H1 (cell line): ENCODE measurements around the gene SSTR4. TPM values are rescaled to one million over a fixed set of nuclear protein-coding genes. Genes with fewer than 3 reads are reported as not detected.

Experiments
- CTCF ChIA-PET: fragments of 300-600 bp; sonication (Branson Sonifier 250); formaldehyde crosslinking; loops from one replicate; lab custom pipeline; 2021; ENCODE audit not compliant: partially characterized antibody; lab: Charles Lee
- POLR2A ChIA-PET: fragments of 300-600 bp; sonication (Branson Sonifier 250); formaldehyde crosslinking; loops from one replicate; lab custom pipeline; 2021; ENCODE audit warnings: inconsistent platforms; ENCODE audit not compliant: partially characterized antibody; lab: Charles Lee
- DNase-seq, 2 experiments: peaks; one replicate each; pipeline versions ENCODE4 v3.0.0 to v3.0.0-alpha.2; 2010 to 2022; ENCODE audit warnings: low spot score in 2 of 2, low read depth in 1 of 2, mixed read lengths in 1 of 2
- FAIRE-seq: peaks from 2 replicates; lab custom pipeline; 2011; peaks lifted over from hg19 to GRCh38; lab: Jason Lieb, UNC
- H2AFZ ChIP-seq: 2 replicates; pipeline ENCODE4 v1.8.1; 2012; ENCODE audit warnings: low read length, inconsistent platforms
- H2AK5ac ChIP-seq: 2 replicates; pipeline ENCODE4 v1.6.1; 2013; ENCODE audit warnings: low read depth, low read length
- H2BK120ac ChIP-seq: replicated peaks from 2 replicates; pipeline ENCODE3; 2013; ENCODE audit warnings: low read depth, low read length, inconsistent platforms
- H2BK12ac ChIP-seq: 2 replicates; pipeline ENCODE4 v1.6.1; 2013; ENCODE audit warnings: low read depth, low read length
- H2BK15ac ChIP-seq: 2 replicates; pipeline ENCODE4 v1.6.1; 2013; ENCODE audit warnings: low read length
- H2BK20ac ChIP-seq: 2 replicates; pipeline ENCODE4 v1.6.1; 2013; ENCODE audit warnings: low read length
- H2BK5ac ChIP-seq: 2 replicates; pipeline ENCODE4 v1.6.1; 2013; ENCODE audit warnings: low read depth, low read length
- H3K14ac ChIP-seq: 2 replicates; pipeline ENCODE4 v1.6.1; 2013; ENCODE audit warnings: inconsistent platforms; ENCODE audit not compliant: insufficient read length
- H3K18ac ChIP-seq: 2 replicates; pipeline ENCODE4 v1.6.1; 2013; ENCODE audit warnings: low read length; ENCODE audit errors: extremely low read depth
- H3K23ac ChIP-seq: 2 replicates; pipeline ENCODE4 v1.6.1; 2013; ENCODE audit warnings: inconsistent platforms; ENCODE audit not compliant: insufficient read length
- H3K23me2 ChIP-seq: 2 replicates; pipeline ENCODE4 v1.6.1; 2013; ENCODE audit warnings: low read depth, low read length
- H3K27ac ChIP-seq: 2 replicates; pipeline ENCODE4 v1.6.1; 2011; ENCODE audit warnings: low read depth, low read length, inconsistent platforms
- H3K27me3 ChIP-seq, 4 experiments: replicated peaks in 1 of 4; 1 replicate in 1 of 4; 2 replicates in 3 of 4; pipeline versions ENCODE4 v1.6.1 to v1.8.1; 2011 to 2013; ENCODE audit warnings: low read length in 3 of 4, mild to moderate bottlenecking in 3 of 4, inconsistent platforms in 2 of 4, mixed read lengths in 2 of 4, moderate library complexity in 1 of 4; ENCODE audit not compliant: control insufficient read depth in 3 of 4, insufficient read depth in 3 of 4; ENCODE audit errors: extremely low read depth in 1 of 4
- H3K36me3 ChIP-seq, 4 experiments: 2 replicates each; pipeline versions ENCODE4 v1.6.1 to v1.8.1; 2011 to 2013; ENCODE audit warnings: mild to moderate bottlenecking in 4 of 4, low read length in 3 of 4, moderate library complexity in 2 of 4, control low read depth in 1 of 4, inconsistent platforms in 1 of 4; ENCODE audit not compliant: insufficient read depth in 4 of 4, control insufficient read depth in 2 of 4
- H3K4ac ChIP-seq: replicated peaks from 2 replicates; pipeline ENCODE3; 2013; ENCODE audit warnings: low read length, low read depth, mixed read lengths, inconsistent platforms; ENCODE audit not compliant: insufficient read length
- H3K4me1 ChIP-seq, 4 experiments: replicated peaks in 1 of 4; 1 replicate in 1 of 4; 2 replicates in 3 of 4; pipeline versions ENCODE4 v1.6.1 to v1.8.1; 2011 to 2013; ENCODE audit warnings: low read length in 3 of 4, inconsistent platforms in 2 of 4, mixed read lengths in 1 of 4; ENCODE audit not compliant: insufficient read depth in 4 of 4, control insufficient read depth in 3 of 4
- H3K4me2 ChIP-seq, 2 experiments: 2 replicates each; pipeline versions ENCODE4 v1.6.1 to v1.8.1; 2011 to 2013; ENCODE audit warnings: low read depth in 2 of 2, low read length in 2 of 2, control low read depth in 1 of 2, inconsistent platforms in 1 of 2, mild to moderate bottlenecking in 1 of 2; ENCODE audit not compliant: insufficient read depth in 1 of 2
- H3K4me3 ChIP-seq, 4 experiments: fragments of 200-600, 300-600 bp in 1 of 4; sonication (generic), shearing (Covaris generic), sonication (Bioruptor Twin) in 1 of 4; 2 replicates each; pipeline versions ENCODE4 v1.5.1 to v1.8.1; 2011 to 2016; ENCODE audit warnings: low read length in 4 of 4, low read depth in 3 of 4, control low read depth in 2 of 4, inconsistent platforms in 2 of 4, mild to moderate bottlenecking in 2 of 4, mixed read lengths in 1 of 4, moderate library complexity in 1 of 4; ENCODE audit not compliant: insufficient read depth in 2 of 4; ENCODE audit errors: extremely low read depth in 1 of 4
- H3K56ac ChIP-seq: replicated peaks from 2 replicates; pipeline ENCODE3; 2013; ENCODE audit warnings: low read depth, mild to moderate bottlenecking, mixed read lengths, low read length, inconsistent platforms; ENCODE audit not compliant: insufficient read length
- H3K79me1 ChIP-seq: 2 replicates; pipeline ENCODE4 v1.6.1; 2013; ENCODE audit warnings: low read depth, low read length, control low read depth
- H3K79me2 ChIP-seq, 2 experiments: 2 replicates each; pipeline versions ENCODE4 v1.6.1 to v1.8.1; 2012 to 2013; ENCODE audit warnings: low read length in 2 of 2, mild to moderate bottlenecking in 2 of 2, inconsistent platforms in 1 of 2; ENCODE audit not compliant: insufficient read depth in 2 of 2, control insufficient read depth in 1 of 2
- H3K9ac ChIP-seq, 4 experiments: replicated peaks in 1 of 4; 1 replicate in 1 of 4; 2 replicates in 3 of 4; pipeline versions ENCODE4 v1.6.1 to v1.8.1; 2011 to 2013; ENCODE audit warnings: low read depth in 3 of 4, low read length in 3 of 4, control low read depth in 2 of 4, mild to moderate bottlenecking in 2 of 4, moderate library complexity in 2 of 4, inconsistent platforms in 1 of 4; ENCODE audit errors: extremely low read depth in 1 of 4
- H3K9me3 ChIP-seq, 2 experiments: 2 replicates each; pipeline versions ENCODE4 v1.6.1 to v1.8.1; 2012 to 2013; ENCODE audit warnings: mild to moderate bottlenecking in 2 of 2, moderate library complexity in 2 of 2, control low read depth in 1 of 2, inconsistent platforms in 1 of 2, low read depth in 1 of 2, low read length in 1 of 2, mixed read lengths in 1 of 2; ENCODE audit not compliant: insufficient read depth in 2 of 2
- H4K20me1 ChIP-seq, 2 experiments: replicated peaks in 1 of 2; 2 replicates each; pipeline versions ENCODE3 to v1.8.1; 2011 to 2013; ENCODE audit warnings: inconsistent platforms in 2 of 2, low read length in 2 of 2, mild to moderate bottlenecking in 1 of 2; ENCODE audit not compliant: insufficient read depth in 2 of 2, control insufficient read depth in 1 of 2
- H4K5ac ChIP-seq: 2 replicates; pipeline ENCODE4 v1.6.1; 2013; ENCODE audit warnings: low read length, low read depth, mixed read lengths, inconsistent platforms; ENCODE audit not compliant: insufficient read length
- H4K8ac ChIP-seq: 2 replicates; pipeline ENCODE4 v1.8.0; 2013; ENCODE audit warnings: mild to moderate bottlenecking, moderate library complexity, low read length, inconsistent platforms; ENCODE audit not compliant: insufficient read depth; ENCODE audit errors: extremely low read depth
- H4K91ac ChIP-seq: replicated peaks from 2 replicates; pipeline ENCODE3; 2013; ENCODE audit warnings: low read length, mixed read lengths, inconsistent platforms; ENCODE audit not compliant: insufficient read length
- BACH1 ChIP-seq: IDR thresholded peaks from 2 replicates; pipeline ENCODE4 v1.6.1; 2012; ENCODE audit warnings: low read length, improper control_type of control experiment
- BCL11A ChIP-seq, 2 experiments: IDR thresholded peaks; one replicate each; pipeline ENCODE4 v1.6.1; 2011; ENCODE audit warnings: low read depth in 2 of 2, low read length in 2 of 2, mild to moderate bottlenecking in 2 of 2
- CTBP2 ChIP-seq: IDR thresholded peaks from 2 replicates; pipeline ENCODE4 v1.7.0; 2011; ENCODE audit warnings: borderline replicate concordance, mild to moderate bottlenecking, moderate library complexity, mixed read lengths, low read length; ENCODE audit not compliant: insufficient read depth, insufficient read length
- POLR2A ChIP-seq, 2 experiments: IDR thresholded peaks; 1 replicate in 1 of 2; 2 replicates in 1 of 2; pipeline ENCODE4 v1.6.1; 2011; ENCODE audit warnings: low read depth in 2 of 2, low read length in 2 of 2, mild to moderate bottlenecking in 2 of 2; ENCODE audit errors: control extremely low read depth in 1 of 2
- RAD21 ChIP-seq, 2 experiments: IDR thresholded peaks in 1 of 2; conservative IDR thresholded peaks in 1 of 2; 2 replicates each; pipeline ENCODE4 v1.6.1; 2011; ENCODE audit warnings: low read depth in 2 of 2, low read length in 2 of 2, improper control_type of control experiment in 1 of 2, inconsistent platforms in 1 of 2, mild to moderate bottlenecking in 1 of 2, moderate library complexity in 1 of 2
- RBBP5 ChIP-seq: IDR thresholded peaks from 2 replicates; pipeline ENCODE4 v1.7.1; 2012; ENCODE audit warnings: low read depth, mild to moderate bottlenecking, inconsistent platforms, low read length, moderate library complexity, borderline replicate concordance
- RXRA ChIP-seq: IDR thresholded peaks from 2 replicates; pipeline ENCODE4 v1.6.1; 2011; ENCODE audit warnings: low read depth, mild to moderate bottlenecking, low read length, moderate library complexity; ENCODE audit not compliant: insufficient read depth
- SAP30 ChIP-seq: fragments of 300-600 bp; sonication (generic); IDR thresholded peaks from 2 replicates; pipeline ENCODE4 v1.7.1; 2012; ENCODE audit warnings: low read length, moderate library complexity, mild to moderate bottlenecking, inconsistent platforms; ENCODE audit not compliant: insufficient read depth, insufficient replicate concordance
- SP2 ChIP-seq: IDR thresholded peaks from 2 replicates; pipeline ENCODE4 v1.6.1; 2012; ENCODE audit warnings: mild to moderate bottlenecking, low read length, inconsistent platforms
- TEAD4 ChIP-seq: IDR thresholded peaks from 2 replicates; pipeline ENCODE4 v1.6.1; 2012; ENCODE audit warnings: low read depth, low read length, inconsistent platforms, mixed read lengths
- USF2 ChIP-seq: IDR thresholded peaks from 2 replicates; pipeline ENCODE4 v1.6.1; 2011; ENCODE audit warnings: low read length, improper control_type of control experiment
- ZNF274 ChIP-seq: IDR thresholded peaks from 2 replicates; pipeline ENCODE4 v1.7.0; 2012; ENCODE audit warnings: low read length, borderline replicate concordance; ENCODE audit errors: extremely low read depth
- WGBS, 2 experiments: shearing (Covaris generic) in 1 of 2; methylation state at CpG; one replicate each; pipeline versions ENCODE4 v1.1.6 to v1.1.7; 2013 to 2015; ENCODE audit warnings: low lambda C conversion rate in 2 of 2, mixed read lengths in 2 of 2, inconsistent platforms in 1 of 2, low coverage in 1 of 2, missing lambda C conversion rate in 1 of 2; ENCODE audit not compliant: insufficient replicate concordance in 2 of 2, insufficient coverage in 1 of 2, insufficient read length in 1 of 2; ENCODE audit errors: extremely low coverage in 1 of 2, missing lambda C conversion rate in 1 of 2; 5-methylcytosine and 5-hydroxymethylcytosine counted together
- polyA plus RNA-seq, 7 experiments: library from polyadenylated mRNA; depleted of rRNA in 3 of 7; stranded (reverse) in 5 of 7; unstranded in 2 of 7; fragments of >200 nt in 5 of 7; fragments of 200-250 nt in 2 of 7; gene quantifications; 1 replicate in 5 of 7; 2 replicates in 1 of 7; 4 replicates in 1 of 7; pipeline versions ENCODE4 v1.2.1 to v1.2.3, GENCODE V29; 2011 to 2013; ENCODE audit warnings: missing spikeins in 2 of 7, mixed read lengths in 2 of 7
- total RNA-seq: library from RNA; stranded (reverse); fragmentation: NEBNext Ultra II Directional; extraction: Animal tissue kit (Norgen Biotek cat#: 25700); gene quantifications from 2 replicates; pipeline ENCODE4 v1.2.1, GENCODE V29; 2021

The SSTR4 gene
- total and polyA plus RNA-seq, 2 of the 8 experiments (the other 6 are each of a cell fraction or from before 2014, with no cell fraction given), result 0.05 TPM; not detected in 1

GRCh38 chr20:23043376-23043775 is 8.3 kb downstream of the SSTR4 start:
- Histone ChIP-seq H3K23ac (no peak overlapping the region), H3K4me1 (peaks cover 6 to 19% (median 10%) of the 10 kb centered on the region in 4 experiments; a peak in 6 of 7 replicates), H3K27ac (no peak overlapping the region), H3K56ac (no peak overlapping the region), H3K9ac (no peak overlapping the region), H2BK120ac (no peak overlapping the region), H4K91ac (peak overlapping the region; percentile 4), H4K5ac (no peak overlapping the region), H3K27me3 (peaks cover 15 to 43% (median 31%) of the 10 kb centered on the region in 4 experiments), H3K4ac (peak overlapping the region; percentile 4), H3K9me3 (no peaks in the 10 kb centered on the region), H4K20me1 (peaks cover 0 to 5% of the 10 kb centered on the region in 2 experiments), H4K8ac (no peak overlapping the region), H2BK12ac (peak overlapping the region; percentile 60), H3K79me1 (no peaks in the 10 kb centered on the region), H3K4me2 (no peak overlapping the region), H2BK20ac (peak overlapping the region; percentile 24), H2AK5ac (peak overlapping the region; percentile 48; the same call in 1 of the 2 replicates), H3K18ac (no peak overlapping the region), H3K14ac (no peak overlapping the region), H3K4me3 (no peak overlapping the region), H3K23me2 (peaks cover 4% of the 10 kb centered on the region; the same call in 1 of the 2 replicates), H3K36me3 (no peaks in the 10 kb centered on the region), H2AFZ (no peak overlapping the region), H3K79me2 (no peaks in the 10 kb centered on the region), H2BK15ac (peak overlapping the region; percentile 66), H2BK5ac (no peak overlapping the region)
- no peak for DNase-seq
- FAIRE-seq, result no peak
- ChIA-PET CTCF (interaction anchor here (0.7 to 2.5 kb wide), 13 partner anchors 8 to 351 kb away, joined by 3 to 8 read pairs (median 4); no protein-coding TSS in a partner anchor), POLR2A (interaction anchor here (1.4 kb wide), 1 partner anchor 307 kb away, joined by 3 read pairs; the partner anchor contains the start of gene NXT1)
- WGBS, 2 experiments, result 88% methylated on average over 6 of the region's 6 CpGs; no CpG with 5 or more reads in 1 of the 2 experiments
- no peak for TF ChIP-seq TEAD4
- TF ChIP-seq SP2, result no peak
- TF ChIP-seq BACH1, result no peak
- no peak for TF ChIP-seq ZNF274
- no peak for TF ChIP-seq SAP30
- peak in 1 of 2 experiments; percentile 22; a peak in 1 of 4 replicates for TF ChIP-seq RAD21 (IDR thresholded peaks at IDR 0.05 in 1 of 2, conservative IDR thresholded peaks at IDR 0.05 in 1 of 2; ENCODE audit: low read depth in 2 of 2, low read length in 2 of 2)
- TF ChIP-seq USF2, result peak; percentile 46; the same call in 1 of the 2 replicates
- TF ChIP-seq RXRA, result no peak
- TF ChIP-seq CTBP2, result no peak
- no peak for TF ChIP-seq RBBP5
- no peak for TF ChIP-seq POLR2A (IDR thresholded peaks at IDR 0.05; ENCODE audit: control extremely low read depth in 1 of 2, low read depth in 2 of 2, low read length in 2 of 2)
- no peak for TF ChIP-seq BCL11A (IDR thresholded peaks at IDR 0.05; ENCODE audit: low read depth in 2 of 2, low read length in 2 of 2)
